GM21390 (cell line): ENCODE results near the gene CMSS1.

Source experiments
- ATAC-seq: cut with Tn5 transposase; IDR thresholded peaks from one replicate; pipeline ENCODE4 v1.9.1; 2021; ENCODE audit not compliant: unreplicated experiment

Gene CMSS1

GRCh38 chr3:99899603-99900002 is 81.9 kb downstream of the CMSS1 start:
- no peak for ATAC-seq

- no peak for ATAC-seq
Measured at GRCh38 chr3:99900248-99900647, 82.6 kb downstream of the CMSS1 start.

- no peak for ATAC-seq
Measured at GRCh38 chr3:99901200-99901926, 83.7 kb downstream of the CMSS1 start.

- ATAC-seq = no peak
Measured at GRCh38 chr3:99902091-99902490, 84.4 kb downstream of the CMSS1 start.

GRCh38 chr3:99903869-99904268 is 86.2 kb downstream of the CMSS1 start:
- no peak for ATAC-seq

GRCh38 chr3:99907959-99908544 is 90.4 kb downstream of the CMSS1 start:
- no peak for ATAC-seq

- ATAC-seq = no peak
Measured at GRCh38 chr3:99909714-99910495, 92.2 kb downstream of the CMSS1 start.

- ATAC-seq = no peak
Measured at GRCh38 chr3:99910752-99911290, 93.2 kb downstream of the CMSS1 start.

- no peak for ATAC-seq
Measured at GRCh38 chr3:99911433-99911832, 93.8 kb downstream of the CMSS1 start.

- no peak for ATAC-seq
Measured at GRCh38 chr3:99915906-99916432, 98.3 kb downstream of the CMSS1 start.

GRCh38 chr3:99918715-99919114 is 101.1 kb downstream of the CMSS1 start:
- ATAC-seq = no peak

GRCh38 chr3:99919694-99920093 is 102.0 kb downstream of the CMSS1 start:
- ATAC-seq = no peak

GRCh38 chr3:99920481-99921376 is 103.1 kb downstream of the CMSS1 start:
- no peak for ATAC-seq

- no peak for ATAC-seq
Measured at GRCh38 chr3:99921377-99921695, 103.7 kb downstream of the CMSS1 start.

- ATAC-seq = no peak
Measured at GRCh38 chr3:99921986-99922385, 104.3 kb downstream of the CMSS1 start.

GRCh38 chr3:99923873-99924272 is 106.2 kb downstream of the CMSS1 start:
- no peak for ATAC-seq

- ATAC-seq = no peak
Measured at GRCh38 chr3:99925584-99926230, 108.0 kb downstream of the CMSS1 start.

- no peak for ATAC-seq
Measured at GRCh38 chr3:99927671-99928457, 110.2 kb downstream of the CMSS1 start.
